Activated T-cell treated with anti-CD3 and anti-CD28 coated beads for 1 hour (primary cell): ENCODE data around the gene DDI2.
"Not testable (repeated sequence)": the region's sequence is repeated elsewhere in the genome, so short reads cannot be mapped to it uniquely, and the experiment has no call there.

Experiments
- DNase-seq: peaks from one replicate; pipeline ENCODE4 v3.0.0-alpha.2; 2020; ENCODE audit warnings: low read depth

Gene DDI2

GRCh38 chr1:15678578-15678977 is 61.3 kb downstream of the DDI2 start:
- no peak for DNase-seq

GRCh38 chr1:15680131-15680530 is 62.9 kb downstream of the DDI2 start:
- no peak for DNase-seq

GRCh38 chr1:15680561-15681348 is 63.5 kb downstream of the DDI2 start:
- no peak for DNase-seq

- DNase-seq: no peak
Measured at GRCh38 chr1:15681349-15682292, 64.4 kb downstream of the DDI2 start.

DNA sequence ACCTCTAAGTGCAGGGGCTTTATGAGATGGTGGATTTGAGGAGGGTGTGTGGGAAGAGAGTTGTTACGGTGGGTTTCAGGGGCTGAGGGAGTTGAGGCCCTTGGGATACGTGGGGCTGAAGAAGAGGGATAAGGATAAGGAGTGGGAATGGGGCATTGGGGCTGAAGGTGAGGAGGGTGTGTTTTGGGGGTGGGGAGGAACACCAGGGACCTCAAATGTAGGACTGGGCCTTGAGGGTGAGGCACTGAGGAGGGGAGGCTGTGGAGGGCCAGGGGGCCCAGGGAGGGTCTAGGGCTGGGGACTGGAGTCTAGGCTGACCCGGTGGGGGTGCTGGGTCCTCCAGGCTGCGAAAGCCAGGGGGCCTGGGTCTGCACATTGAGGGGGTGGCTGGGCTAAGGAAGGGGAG is 65.7 kb downstream of the DDI2 start:
- DNase-seq: no peak

DNA sequence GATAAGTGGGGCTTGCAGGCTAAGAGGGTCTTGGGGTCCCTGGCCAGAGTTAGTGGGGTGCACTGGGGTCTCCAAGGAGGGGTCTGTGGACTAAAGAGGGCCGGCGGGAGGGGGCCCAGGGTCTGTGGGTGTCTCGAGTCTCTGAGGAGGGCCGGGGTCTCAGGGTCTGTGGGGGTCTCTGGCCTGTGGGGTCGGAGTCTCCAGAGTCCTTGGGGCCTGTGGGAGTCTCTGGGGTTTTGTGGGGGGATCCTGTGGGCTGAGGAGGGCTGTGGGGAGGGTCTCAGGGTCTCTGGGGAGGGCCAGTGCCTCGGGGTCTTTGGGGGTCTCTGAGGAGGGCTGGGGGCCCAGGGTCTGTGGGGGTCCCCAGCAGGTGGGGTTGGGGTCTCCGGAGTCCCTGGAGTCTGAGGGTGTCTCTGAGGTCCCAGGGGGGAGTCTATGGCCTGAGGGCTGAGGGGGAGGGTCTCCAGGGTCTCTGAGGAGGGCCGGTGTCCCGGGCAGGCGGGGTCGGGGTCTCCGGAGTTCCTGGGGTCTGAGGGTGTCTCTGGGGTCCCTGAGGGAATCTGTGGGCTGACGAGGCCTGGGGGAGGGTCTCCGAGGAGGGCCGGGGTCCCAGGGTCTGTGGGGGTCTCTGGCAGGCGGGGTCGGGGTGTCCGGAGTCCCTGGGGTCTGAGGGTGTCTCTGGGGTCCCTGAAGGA is 66.2 kb downstream of the DDI2 start:
- no peak for DNase-seq

DNA sequence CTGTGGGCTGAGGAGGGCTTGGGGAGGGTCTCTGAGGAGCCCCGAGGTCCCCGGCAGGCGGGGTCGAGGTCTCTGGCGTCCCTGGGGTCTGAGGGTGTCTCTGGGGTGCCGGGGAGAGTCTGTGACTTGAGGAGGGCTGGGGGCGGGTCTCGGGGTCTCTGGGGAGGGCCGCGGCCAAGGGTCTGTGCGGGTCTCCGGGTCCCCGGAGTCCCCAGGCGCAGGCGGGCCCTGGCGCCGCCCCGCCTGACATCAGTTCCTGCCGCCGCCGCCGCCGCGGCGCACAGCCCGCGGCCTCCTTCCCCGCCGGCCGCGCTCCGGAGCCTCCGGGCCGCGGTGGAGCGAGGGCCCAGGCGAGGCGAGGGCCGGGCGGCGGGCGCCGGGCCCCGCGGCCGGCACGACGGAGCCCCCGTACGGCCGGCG is 66.8 kb downstream of the DDI2 start, which contains the start of gene PLEKHM2:
Gene PLEKHM2 (plus strand): TSS at position 279 of the 420 bp plus-strand sequence. CDS start 239 bp downstream, outside the sequence.
- DNase-seq: peak; percentile 38

- peak; percentile 19 for DNase-seq
Measured at GRCh38 chr1:15684468-15685291, 67.4 kb downstream of the DDI2 start.

- DNase-seq: no peak
Measured at GRCh38 chr1:15685820-15686219, 68.6 kb downstream of the DDI2 start.

DNA sequence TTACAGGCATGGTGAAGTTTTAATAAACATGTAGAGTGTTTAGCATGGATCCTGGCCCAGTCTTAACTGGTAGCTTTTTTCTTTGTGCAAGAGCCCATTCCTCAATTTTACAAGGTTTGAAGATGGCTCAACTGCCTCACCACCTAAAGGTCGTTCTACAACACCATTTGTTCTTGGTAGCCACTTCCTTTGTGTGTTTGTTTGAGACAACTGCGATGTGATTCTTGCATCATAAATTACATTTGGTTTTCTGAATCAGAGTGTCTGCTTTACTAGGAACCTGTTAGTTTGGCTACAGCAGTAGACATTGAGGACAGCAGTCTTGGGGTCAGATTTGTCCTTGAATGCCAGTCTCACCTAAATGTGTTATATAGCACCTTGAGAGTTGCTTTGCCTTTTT is 70.2 kb downstream of the DDI2 start:
- DNase-seq: no peak

- no peak for DNase-seq
Measured at GRCh38 chr1:15690317-15690716, 73.1 kb downstream of the DDI2 start.

DNA sequence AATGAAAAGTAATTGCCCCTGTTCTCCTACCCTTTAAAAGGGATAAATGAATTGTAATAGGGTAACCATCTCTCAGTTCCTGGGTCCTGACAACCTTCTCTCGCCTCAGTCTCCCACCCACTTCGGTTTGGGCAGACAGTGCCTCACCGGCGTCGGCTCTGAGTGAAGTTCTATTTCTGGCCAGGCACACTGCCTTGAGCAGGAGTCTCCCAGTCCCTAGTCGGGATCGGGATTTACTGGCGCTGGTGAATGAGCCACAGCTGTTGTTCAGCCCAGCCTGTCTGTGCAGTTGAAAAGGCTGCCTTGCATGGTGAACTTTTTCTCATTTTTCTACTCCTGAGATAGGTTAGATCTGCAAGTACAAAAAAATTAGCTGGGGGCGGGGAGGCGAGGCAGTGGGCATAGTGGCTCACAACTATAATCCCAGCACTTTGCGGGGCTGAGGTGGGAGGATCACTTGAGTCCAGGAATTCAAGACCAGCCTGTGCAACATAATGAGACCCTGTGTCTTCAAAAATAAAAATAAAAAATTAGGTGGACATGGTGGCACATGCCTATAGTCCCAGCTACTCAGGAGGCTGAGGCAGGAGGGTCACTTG is 74.3 kb downstream of the DDI2 start:
- DNase-seq: no peak

GRCh38 chr1:15692121-15692682 is 74.9 kb downstream of the DDI2 start:
- no peak for DNase-seq

GRCh38 chr1:15693371-15693770 is 76.1 kb downstream of the DDI2 start:
- DNase-seq: no peak

- no peak for DNase-seq
Measured at GRCh38 chr1:15696956-15697521, 79.8 kb downstream of the DDI2 start.

DNA sequence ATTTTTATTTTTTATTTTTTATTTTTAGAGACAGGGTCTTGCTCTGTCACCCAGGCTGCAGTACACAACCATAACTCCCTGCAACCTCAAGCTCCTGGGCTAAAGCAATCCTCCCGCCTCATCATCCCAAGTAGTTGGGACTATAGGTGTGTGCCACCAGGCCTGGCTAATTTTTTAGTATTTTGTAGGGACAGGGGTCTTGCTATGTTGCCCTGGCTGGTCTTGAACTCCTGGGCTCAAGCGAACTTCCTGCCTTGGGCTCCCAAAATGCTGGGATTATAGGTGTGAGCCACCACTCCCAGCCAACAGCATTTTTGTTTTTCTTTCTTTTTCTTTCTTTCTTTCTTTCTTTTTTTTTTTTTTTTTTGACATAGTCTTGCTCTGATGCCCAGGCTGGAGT is 80.9 kb downstream of the DDI2 start:
- DNase-seq: no peak

DNA sequence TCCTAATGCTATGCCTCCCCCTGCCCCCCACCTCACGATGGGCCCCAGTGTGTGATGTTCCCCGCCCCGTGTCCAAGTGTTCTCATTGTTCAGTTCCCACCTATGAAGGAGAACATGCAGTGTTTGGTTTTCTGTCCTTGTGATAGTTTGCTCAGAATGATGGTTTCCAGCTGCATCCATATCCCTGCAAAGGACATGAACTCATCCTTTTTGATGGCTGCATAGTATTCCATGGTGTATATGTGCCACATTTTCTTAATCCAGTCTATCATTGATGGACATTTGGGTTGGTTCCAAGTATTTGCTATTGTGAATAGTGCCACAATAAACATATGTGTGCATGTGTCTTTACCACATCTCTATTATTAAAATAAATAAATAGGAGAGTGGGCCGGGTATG is 82.1 kb downstream of the DDI2 start:
- DNase-seq: not testable (repeated sequence)

GRCh38 chr1:15700508-15700907 is 83.2 kb downstream of the DDI2 start:
- no peak for DNase-seq

DNA sequence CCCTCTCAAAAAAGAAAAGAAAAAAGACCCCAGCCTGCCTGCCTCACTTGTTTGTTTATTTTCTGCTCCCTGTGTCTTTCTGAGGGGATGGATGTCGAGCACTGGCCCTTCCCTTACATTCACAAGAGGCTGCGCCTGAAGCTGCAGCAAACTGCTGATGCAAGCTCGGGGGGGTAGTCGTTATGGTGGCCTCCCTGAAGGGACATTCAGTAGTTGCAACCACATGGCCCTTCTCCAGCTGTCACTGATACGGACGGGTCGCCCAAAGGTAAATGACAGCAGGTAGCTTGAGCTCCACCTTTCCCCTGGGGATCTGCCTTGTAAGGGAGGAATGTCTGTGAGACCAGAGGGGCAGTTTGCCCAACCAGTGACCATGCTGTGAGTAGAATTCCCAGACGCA is 84.5 kb downstream of the DDI2 start:
- no peak for DNase-seq
